ENCODE results near the gene MYOM1.

Gene MYOM1

DNA sequence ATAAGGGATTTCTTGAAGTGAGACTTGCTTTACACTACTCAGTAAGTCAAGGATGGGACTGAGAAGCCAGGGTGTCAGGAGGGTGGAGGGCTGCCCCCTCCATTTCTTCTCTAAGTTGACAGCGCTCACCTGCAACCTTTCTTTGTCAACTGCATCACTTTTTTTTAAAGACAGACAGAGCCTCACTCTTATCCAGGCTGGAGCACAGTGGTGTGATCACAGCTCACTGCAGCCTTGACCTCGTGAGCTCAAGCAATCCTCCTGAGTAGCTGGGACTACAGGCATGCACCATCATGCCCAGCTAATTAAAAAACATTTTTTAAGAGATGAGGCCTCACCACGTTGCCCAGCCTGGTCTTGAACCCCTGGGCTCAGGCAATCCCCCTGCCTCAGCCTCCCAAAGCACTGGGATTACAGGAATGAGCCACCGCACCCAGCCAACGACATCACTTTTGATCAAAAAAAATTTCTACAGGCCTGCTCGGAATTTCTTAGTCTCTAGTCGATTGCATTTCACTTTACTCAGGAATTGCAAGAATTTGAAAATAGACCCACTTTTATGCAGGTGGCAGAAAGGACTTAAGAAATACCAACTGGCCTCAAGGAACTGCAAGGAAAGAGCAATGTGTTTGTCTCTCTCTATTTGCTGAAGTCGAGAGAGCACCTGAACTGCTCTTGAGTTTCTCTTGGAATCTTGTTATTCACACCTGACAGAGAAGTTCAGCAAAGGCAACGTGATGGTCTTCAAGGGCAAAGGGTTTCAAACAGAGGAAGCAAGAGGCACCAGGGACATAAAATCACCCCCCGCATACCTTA, 101.4 kb downstream of the MYOM1 start:
- no peaks in the 10 kb centered on the region for H3K4me1 ChIP-seq (ENCODE audit: low read depth, poor library complexity, severe bottlenecking)
- H3K36me3 ChIP-seq (ENCODE audit: insufficient read depth): no peaks in the 10 kb centered on the region
- H2AFZ ChIP-seq (ENCODE audit: low read depth): no peak overlapping the region
- TF ChIP-seq, protein P1, sequence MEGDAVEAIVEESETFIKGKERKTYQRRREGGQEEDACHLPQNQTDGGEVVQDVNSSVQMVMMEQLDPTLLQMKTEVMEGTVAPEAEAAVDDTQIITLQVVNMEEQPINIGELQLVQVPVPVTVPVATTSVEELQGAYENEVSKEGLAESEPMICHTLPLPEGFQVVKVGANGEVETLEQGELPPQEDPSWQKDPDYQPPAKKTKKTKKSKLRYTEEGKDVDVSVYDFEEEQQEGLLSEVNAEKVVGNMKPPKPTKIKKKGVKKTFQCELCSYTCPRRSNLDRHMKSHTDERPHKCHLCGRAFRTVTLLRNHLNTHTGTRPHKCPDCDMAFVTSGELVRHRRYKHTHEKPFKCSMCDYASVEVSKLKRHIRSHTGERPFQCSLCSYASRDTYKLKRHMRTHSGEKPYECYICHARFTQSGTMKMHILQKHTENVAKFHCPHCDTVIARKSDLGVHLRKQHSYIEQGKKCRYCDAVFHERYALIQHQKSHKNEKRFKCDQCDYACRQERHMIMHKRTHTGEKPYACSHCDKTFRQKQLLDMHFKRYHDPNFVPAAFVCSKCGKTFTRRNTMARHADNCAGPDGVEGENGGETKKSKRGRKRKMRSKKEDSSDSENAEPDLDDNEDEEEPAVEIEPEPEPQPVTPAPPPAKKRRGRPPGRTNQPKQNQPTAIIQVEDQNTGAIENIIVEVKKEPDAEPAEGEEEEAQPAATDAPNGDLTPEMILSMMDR (conservative IDR thresholded peaks at IDR 0.05; ENCODE audit: low read depth, low read length): no peak
- no peak overlapping the region for H3K4me3 ChIP-seq (IDR thresholded peaks at IDR 0.05; ENCODE audit: insufficient read depth, low read depth, low read length)
- no peak overlapping the region for H3K4me2 ChIP-seq
- no peak overlapping the region for H3K9ac ChIP-seq
- no peak overlapping the region for H3K27ac ChIP-seq
- no peaks in the 10 kb centered on the region for H4K20me1 ChIP-seq (ENCODE audit: insufficient read depth)
- no peaks in the 10 kb centered on the region for H3K79me2 ChIP-seq (ENCODE audit: insufficient read depth, low read depth)
- H3K27me3 ChIP-seq (ENCODE audit: insufficient read depth, low read depth): no peaks in the 10 kb centered on the region

DNA sequence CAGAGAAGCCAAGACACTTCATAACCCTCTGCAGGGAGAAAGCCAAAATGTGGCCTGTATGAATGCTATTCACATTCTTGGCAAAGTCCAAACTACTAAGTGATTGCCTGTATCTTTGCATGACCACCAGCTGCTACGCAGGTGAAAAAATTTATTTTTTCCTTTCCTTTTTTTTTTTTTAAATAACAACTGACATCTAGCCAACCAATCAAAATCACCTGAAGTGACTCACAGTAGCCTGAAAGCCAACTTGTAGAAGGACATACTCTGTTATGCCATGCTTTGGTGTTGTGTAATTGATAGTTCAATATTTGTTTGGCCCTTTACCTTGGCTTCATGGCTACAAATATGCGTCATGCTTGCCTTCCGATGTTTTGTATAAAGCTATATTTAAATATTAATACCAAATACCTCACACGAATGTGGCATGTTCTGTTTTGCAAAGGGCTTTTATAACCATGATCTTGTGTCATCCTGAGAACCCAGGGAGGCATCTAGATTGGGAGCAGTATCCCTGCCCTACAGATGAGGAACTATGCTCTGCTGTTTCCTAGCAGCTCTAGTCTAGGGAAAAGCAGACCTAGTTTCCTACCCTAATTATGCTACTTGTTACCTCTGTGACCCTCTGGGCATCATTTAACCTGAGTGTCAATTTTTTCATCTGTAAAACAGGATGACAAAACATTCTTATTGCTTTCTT, 102.1 kb downstream of the MYOM1 start:
- Histone ChIP-seq H3K4me1 (ENCODE audit: low read depth, poor library complexity, severe bottlenecking) (no peaks in the 10 kb centered on the region), H3K79me2 (ENCODE audit: insufficient read depth, low read depth) (no peaks in the 10 kb centered on the region), H3K4me3 (IDR thresholded peaks at IDR 0.05; ENCODE audit: insufficient read depth, low read depth, low read length) (no peak overlapping the region), H2AFZ (ENCODE audit: low read depth) (no peak overlapping the region), H3K27ac (no peak overlapping the region), H3K4me2 (no peak overlapping the region), H4K20me1 (ENCODE audit: insufficient read depth) (no peaks in the 10 kb centered on the region), H3K9ac (no peak overlapping the region), H3K27me3 (ENCODE audit: insufficient read depth, low read depth) (no peaks in the 10 kb centered on the region), H3K36me3 (ENCODE audit: insufficient read depth) (no peaks in the 10 kb centered on the region)
- TF ChIP-seq, protein P1 (conservative IDR thresholded peaks at IDR 0.05; ENCODE audit: low read depth, low read length): no peak

DNA sequence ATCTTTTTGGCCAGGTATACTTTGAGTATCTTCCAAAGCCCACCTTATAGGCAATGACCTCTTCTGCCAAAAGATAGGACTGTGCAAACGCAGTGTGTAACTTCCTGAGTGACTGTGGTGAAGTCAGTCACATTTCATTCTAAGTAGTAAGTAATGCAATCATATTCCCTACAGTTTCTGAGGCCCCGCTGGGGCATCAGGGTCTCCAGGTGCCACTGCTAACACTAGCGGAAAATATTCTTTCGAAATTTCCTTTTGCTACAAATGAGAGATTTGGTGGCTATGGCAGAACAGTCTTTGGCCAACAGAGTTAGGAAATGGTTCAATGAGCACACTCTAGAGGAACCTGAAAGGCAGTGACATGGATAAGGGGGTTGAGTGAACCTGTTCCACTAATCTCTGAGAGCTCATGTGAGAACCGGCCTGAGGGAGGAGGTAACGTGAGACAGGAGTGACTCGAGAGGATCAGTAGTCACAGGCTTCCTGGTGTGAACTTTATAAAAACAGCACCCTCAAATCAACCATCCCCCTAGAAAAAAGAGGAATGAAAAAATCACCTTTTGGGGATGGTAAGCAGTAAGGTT, 104.2 kb downstream of the MYOM1 start:
- Histone ChIP-seq H4K20me1 (ENCODE audit: insufficient read depth) (no peaks in the 10 kb centered on the region), H3K27ac (no peak overlapping the region), H2AFZ (ENCODE audit: low read depth) (no peak overlapping the region), H3K4me2 (no peak overlapping the region), H3K79me2 (ENCODE audit: insufficient read depth, low read depth) (no peaks in the 10 kb centered on the region), H3K4me3 (IDR thresholded peaks at IDR 0.05; ENCODE audit: insufficient read depth, low read depth, low read length) (no peak overlapping the region), H3K36me3 (ENCODE audit: insufficient read depth) (no peaks in the 10 kb centered on the region), H3K4me1 (ENCODE audit: low read depth, poor library complexity, severe bottlenecking) (no peaks in the 10 kb centered on the region), H3K27me3 (ENCODE audit: insufficient read depth, low read depth) (no peaks in the 10 kb centered on the region), H3K9ac (no peak overlapping the region)
- TF ChIP-seq, protein P1 (conservative IDR thresholded peaks at IDR 0.05; ENCODE audit: low read depth, low read length): no peak

DNA sequence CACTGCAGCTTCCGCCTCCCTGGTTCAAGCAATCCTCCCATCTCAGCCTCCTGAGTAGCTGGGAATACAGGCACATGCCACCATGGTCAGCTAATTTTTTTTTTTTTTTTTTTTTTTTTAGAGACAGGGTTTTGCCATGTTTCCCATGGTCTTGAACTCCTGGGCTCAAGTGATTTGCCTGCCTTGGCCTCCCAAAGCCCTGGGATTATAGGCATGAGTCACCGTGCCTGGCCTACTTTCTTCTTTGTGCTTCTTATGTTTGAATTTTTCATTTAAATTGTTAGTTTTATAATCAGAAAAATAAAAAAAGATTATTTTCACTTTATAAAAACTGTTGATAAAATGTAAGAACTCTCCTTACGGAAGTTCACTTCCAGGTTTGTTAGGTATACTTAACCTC, 105.3 kb downstream of the MYOM1 start:
- H3K36me3 ChIP-seq (ENCODE audit: insufficient read depth): no peaks in the 10 kb centered on the region
- no peak overlapping the region for H3K4me3 ChIP-seq (IDR thresholded peaks at IDR 0.05; ENCODE audit: insufficient read depth, low read depth, low read length)
- no peak overlapping the region for H3K4me2 ChIP-seq
- TF ChIP-seq, protein P1 (conservative IDR thresholded peaks at IDR 0.05; ENCODE audit: low read depth, low read length): no peak
- H3K27me3 ChIP-seq (ENCODE audit: insufficient read depth, low read depth): no peaks in the 10 kb centered on the region
- no peak overlapping the region for H3K9ac ChIP-seq
- H3K27ac ChIP-seq: no peak overlapping the region
- no peaks in the 10 kb centered on the region for H4K20me1 ChIP-seq (ENCODE audit: insufficient read depth)
- H3K4me1 ChIP-seq (ENCODE audit: low read depth, poor library complexity, severe bottlenecking): no peaks in the 10 kb centered on the region
- no peak overlapping the region for H2AFZ ChIP-seq (ENCODE audit: low read depth)
- no peaks in the 10 kb centered on the region for H3K79me2 ChIP-seq (ENCODE audit: insufficient read depth, low read depth)

Data from KMS-11 (cell line).